K562 (cell line): ENCODE data around the gene AFG1L. TPM values are rescaled to one million over a fixed set of nuclear protein-coding genes. Genes with fewer than 3 reads are reported as not detected.
A peak's percentile ranks its signal among the peaks of the same experiment; 100 is the strongest.

Experiments
- CBX1 ChIP-seq: sonication (generic); IDR thresholded peaks from 2 replicates; pipeline ENCODE4 v1.6.1; 2016; ENCODE audit warnings: antibody characterized with exemption, low read depth, mild to moderate bottlenecking
- CCNT2 ChIP-seq: IDR thresholded peaks from 2 replicates; pipeline ENCODE4 v1.6.1; 2011; ENCODE audit warnings: borderline replicate concordance, low read depth, mild to moderate bottlenecking, moderate library complexity, mixed read lengths, low read length; ENCODE audit not compliant: insufficient read length; ENCODE audit errors: extremely low read depth
- CREB3 ChIP-seq: fragments of 450-650 bp; conservative IDR thresholded peaks from 2 replicates; pipeline ENCODE4 v1.6.1; 2016; ENCODE audit warnings: missing genetic modification characterization, low read depth, mild to moderate bottlenecking, missing compliant biosample characterization, moderate library complexity
- FOXP1 ChIP-seq: sonication (generic); formaldehyde crosslinking; IDR thresholded peaks from 2 replicates; pipeline ENCODE4 v1.8.0; 2022; ENCODE audit warnings: mild to moderate bottlenecking, missing genetic modification reagents
- GMEB1 ChIP-seq: fragments of 250-450 bp; sonication (Bioruptor Pico); IDR thresholded peaks from 2 replicates; pipeline ENCODE4 v1.4.0; 2020; ENCODE audit warnings: mild to moderate bottlenecking
- GTF3C2 ChIP-seq: IDR thresholded peaks from 3 replicates; pipeline ENCODE4 v1.6.1; 2011; ENCODE audit warnings: borderline replicate concordance, mild to moderate bottlenecking, moderate library complexity; ENCODE audit not compliant: insufficient read length; ENCODE audit errors: extremely low read depth
- HIVEP1 ChIP-seq: fragments of 250-450 bp; sonication (Bioruptor Pico); IDR thresholded peaks from 2 replicates; pipeline ENCODE4 v1.4.0; 2020; ENCODE audit warnings: mild to moderate bottlenecking
- HMGXB4 ChIP-seq: sonication (generic); formaldehyde crosslinking; IDR thresholded peaks from 2 replicates; pipeline ENCODE4 v1.8.1; 2023; ENCODE audit warnings: mild to moderate bottlenecking, missing genetic modification reagents
- IRF1 ChIP-seq: sonication (generic); formaldehyde crosslinking; IDR thresholded peaks from 2 replicates; pipeline ENCODE4 v1.8.0; 2022; ENCODE audit warnings: missing genetic modification reagents, mild to moderate bottlenecking, borderline replicate concordance
- KDM2B ChIP-seq: fragments of 250-450 bp; sonication (Bioruptor Pico); IDR thresholded peaks from 2 replicates; pipeline ENCODE4 v1.8.0; 2021; ENCODE audit warnings: mild to moderate bottlenecking, moderate library complexity
- MAFK ChIP-seq: IDR thresholded peaks from 2 replicates; pipeline ENCODE4 v1.6.1; 2011; ENCODE audit warnings: low read length, improper control_type of control experiment
- NFRKB ChIP-seq: fragments of 450-650 bp; IDR thresholded peaks from 2 replicates; pipeline ENCODE4 v1.6.1; 2016; ENCODE audit warnings: low read depth
- RNF2 ChIP-seq: sonication (generic); IDR thresholded peaks from 2 replicates; pipeline ENCODE4 v1.6.1; 2016
- RUNX1 ChIP-seq: sonication (generic); IDR thresholded peaks from 2 replicates; pipeline ENCODE4 v1.6.1; 2016; ENCODE audit warnings: antibody characterized with exemption, low read depth
- SREBF1 ChIP-seq: fragments of 150-350 bp; IDR thresholded peaks from 2 replicates; pipeline ENCODE4 v1.6.1; 2014; ENCODE audit warnings: antibody characterized with exemption, low read depth, low read length, borderline replicate concordance
- SRF ChIP-seq, 2 experiments: fragments of 250-450, 450-650 bp in 1 of 2; sonication (Bioruptor Pico) in 1 of 2; sonication (generic) in 1 of 2; formaldehyde crosslinking; IDR thresholded peaks; 2 replicates each; pipeline versions ENCODE4 v1.5.0 to v1.5.1; 2020 to 2022; ENCODE audit warnings: mild to moderate bottlenecking in 1 of 2, missing genetic modification reagents in 1 of 2
- ZC3H8 ChIP-seq: fragments of 450-650 bp; IDR thresholded peaks from 2 replicates; pipeline ENCODE4 v1.6.1; 2017
- ZNF124 ChIP-seq: sonication (generic); formaldehyde crosslinking; IDR thresholded peaks from 2 replicates; pipeline ENCODE4 v1.8.1; 2022; ENCODE audit warnings: missing genetic modification reagents
- ZNF184 ChIP-seq: sonication (generic); formaldehyde crosslinking; IDR thresholded peaks from 2 replicates; pipeline ENCODE4 v1.5.0; 2020; ENCODE audit warnings: missing genetic modification reagents
- ZNF197 ChIP-seq: fragments of 200-800 bp; sonication (Bioruptor generic); IDR thresholded peaks from 2 replicates; pipeline ENCODE4 v1.6.1; 2016; ENCODE audit warnings: low read depth, missing genetic modification characterization, missing compliant biosample characterization
- polyA plus RNA-seq, 8 experiments: library from polyadenylated mRNA; depleted of rRNA in 4 of 8; stranded (reverse) in 5 of 8; unstranded in 3 of 8; fragments of >200 nt; fragmentation: Nextera tagmentation in 2 of 8; fragmentation: Illumina TruSeq in 1 of 8; extraction: Ambion mirVana in 2 of 8; extraction: Trizol in 1 of 8; gene quantifications; 2 replicates each; pipeline versions ENCODE4 v1.2.1 to v1.2.3, GENCODE V29; 2011 to 2014; ENCODE audit warnings: inconsistent platforms in 1 of 8, missing spikeins in 1 of 8
- total RNA-seq, 7 experiments: library from RNA; depleted of rRNA in 6 of 7; stranded (reverse); fragments of >200 nt in 6 of 7; fragmentation: Illumina TruSeq in 2 of 7; extraction: Trizol in 2 of 7; gene quantifications; 2 replicates each; pipeline versions ENCODE4 v1.2.1 to v1.2.3, GENCODE V29; 2011 to 2021; ENCODE audit warnings: low replicate concordance in 1 of 7

AFG1L gene
- total and polyA plus RNA-seq, 9 of the 15 experiments (the other 6 are each of a cell fraction or from before 2014, with no cell fraction given), result 2.2 to 15.5 (median 5.8) TPM

GRCh38 chr6:108558372-108559096 lies 263.7 kb downstream of the AFG1L start (continued):
- TF ChIP-seq CREB3 (tag), result no peak; the same call in 1 of the 2 replicates
- no peak for TF ChIP-seq HMGXB4 (CRISPR knock-in tag)
- no peak for TF ChIP-seq ZC3H8
- TF ChIP-seq RUNX1, result no peak
- peak; percentile 94 for TF ChIP-seq CCNT2
- no peak for TF ChIP-seq SRF (CRISPR knock-in tag; IDR thresholded peaks at IDR 0.05)
- peak; percentile 90 for TF ChIP-seq FOXP1 (CRISPR knock-in tag)
- 0 out of 2 replicates have a peak, but pooled peaks have one; percentile 44 for TF ChIP-seq SREBF1
- no peak for TF ChIP-seq GTF3C2
- TF ChIP-seq MAFK, result peak; percentile 2
- peak; percentile 92; the same call in 1 of the 2 replicates for TF ChIP-seq KDM2B
- TF ChIP-seq RNF2, result no peak; the same call in 1 of the 2 replicates
- TF ChIP-seq ZNF197 (CRISPR knock-in tag), result peak; percentile 79; the same call in 1 of the 2 replicates
- TF ChIP-seq ZNF184 (CRISPR knock-in tag), result no peak
- TF ChIP-seq HIVEP1, result peak; percentile 81
- no peak for TF ChIP-seq IRF1 (CRISPR knock-in tag)
- no peak; the same call in 1 of the 2 replicates for TF ChIP-seq CBX1
- TF ChIP-seq NFRKB, result 0 out of 2 replicates have a peak, but pooled peaks have one; percentile 1
- TF ChIP-seq ZNF124, result no peak
- peak; percentile 87 for TF ChIP-seq GMEB1 (CRISPR knock-in tag)
